ENCODE data around the gene GOLM1.

Gene GOLM1

GRCh38 chr9:85984457-85984856, 114.9 kb downstream of the GOLM1 start:
- DNase-seq (ENCODE audit: low spot score), result no peak

GRCh38 chr9:85981369-85981768, 118.0 kb downstream of the GOLM1 start:
- no peak for DNase-seq (ENCODE audit: low spot score)

- no peak for DNase-seq (ENCODE audit: low spot score)
Measured at GRCh38 chr9:85978496-85978895, 120.9 kb downstream of the GOLM1 start.

Small RNA genes within 50 kb of the gene (small RNA-seq; reads per million reads assigned to genes)
- 0 reads per million in 2 experiments for gene AL161447.1

Measured in SK-N-DZ (cell line).